UCSD-AML1 (cell line): ENCODE measurements around the gene FAM236A.
"Not testable (repeated sequence)": the region's sequence is repeated elsewhere in the genome, so short reads cannot be mapped to it uniquely, and the experiment has no call there.

Source experiments
- DNase-seq: peaks from one replicate; lab custom pipeline; 2025; ENCODE audit not compliant: unreplicated experiment; lab: John Stamatoyannopoulos, UW

Gene FAM236A

DNA sequence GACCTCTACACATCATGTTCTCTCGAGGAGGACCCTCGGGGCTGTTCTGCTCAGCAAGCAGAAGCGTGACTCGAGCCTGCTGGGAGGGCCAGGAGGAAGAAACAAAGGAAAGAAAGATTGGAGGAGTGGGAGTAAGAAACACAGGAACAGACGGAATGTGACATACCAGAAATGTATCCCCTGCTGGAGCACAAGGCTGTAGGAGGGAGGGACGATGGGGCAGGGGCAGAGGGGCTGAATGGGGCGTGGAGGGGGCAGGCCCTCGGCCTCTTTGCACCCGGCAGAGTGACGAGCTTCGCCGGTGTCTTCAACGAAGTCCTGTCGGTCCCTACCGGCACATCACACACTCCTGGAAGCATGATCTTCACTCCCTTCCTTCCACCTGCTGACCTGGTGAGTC is at the start of gene FAM236A:
FAM236A (plus strand) TSS at position 301 of the 400 bp plus-strand sequence; CDS start at position 358, 57 bp downstream.
- not testable (repeated sequence) for DNase-seq

- DNase-seq: not testable (repeated sequence)
Observed at GRCh38 chrX:72889740-72890139, 48.3 kb upstream of the FAM236A start.

DNA sequence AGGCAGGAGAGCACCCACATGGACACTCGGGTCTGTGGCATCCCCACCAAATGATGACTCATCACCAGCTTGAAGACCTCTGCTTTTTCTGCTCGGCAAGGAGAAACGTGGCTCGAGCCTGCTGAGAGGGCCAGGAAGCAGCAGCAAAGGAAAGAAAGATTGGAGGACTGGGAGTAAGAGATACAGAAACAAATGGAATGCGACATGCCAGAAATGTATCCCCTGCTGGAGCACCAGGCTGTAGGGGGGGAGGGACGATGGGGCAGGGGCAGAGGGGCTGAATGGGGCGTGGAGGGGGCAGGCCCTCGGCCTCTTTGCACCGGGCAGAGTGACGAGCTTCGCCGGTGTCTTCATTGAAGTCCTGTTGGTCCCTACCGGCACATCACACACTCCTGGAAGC is 25.7 kb upstream of the FAM236A start, which contains the start of gene FAM236C:
FAM236C (plus strand) TSS at position 301 of the 400 bp plus-strand sequence. CDS start 100 bp downstream, outside the sequence.
- DNase-seq: not testable (repeated sequence)

GRCh38 chrX:72916096-72916495 is 21.9 kb upstream of the FAM236A start:
- DNase-seq: not testable (repeated sequence)

DNA sequence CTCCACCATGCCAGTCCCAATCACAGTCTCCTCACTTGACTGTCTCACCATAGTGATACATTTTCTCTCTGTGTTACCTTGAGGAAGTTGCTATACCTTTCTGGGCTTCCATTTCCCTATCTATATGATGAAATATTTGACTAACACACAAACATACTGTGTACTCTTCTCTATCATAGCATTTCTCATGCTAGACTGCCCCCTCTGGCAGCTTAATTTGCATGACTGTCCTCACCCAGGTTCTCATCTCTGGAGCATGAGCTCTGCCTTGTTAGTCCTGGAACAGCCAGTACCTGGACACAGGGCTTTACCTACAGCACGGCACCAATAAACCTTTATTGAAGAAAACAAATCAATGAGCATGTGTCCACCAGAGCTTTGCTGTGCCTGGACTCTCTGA is 5.7 kb upstream of the FAM236A start:
- not testable (repeated sequence) for DNase-seq

DNA sequence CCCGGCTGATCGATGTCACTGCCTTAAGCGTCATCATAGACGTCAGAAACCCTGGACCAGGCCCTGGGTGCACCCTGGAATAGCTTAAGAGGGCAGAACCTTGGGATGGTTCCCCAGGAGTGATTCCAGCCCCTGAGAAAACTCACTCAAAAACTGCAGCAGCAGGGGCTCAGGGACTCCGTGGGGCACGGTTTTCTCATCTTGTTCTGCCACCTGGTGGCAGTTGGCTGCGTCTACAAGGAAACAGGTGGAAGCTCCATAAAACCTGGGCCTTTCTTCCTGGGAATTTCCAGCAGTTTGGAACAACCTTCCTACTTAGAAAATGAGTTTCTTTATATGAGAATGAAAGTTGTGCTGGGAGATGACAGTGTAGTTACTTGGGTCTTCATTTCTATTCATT is 1.6 kb upstream of the FAM236A start:
- DNase-seq: not testable (repeated sequence)

GRCh38 chrX:72936882-72937455 is 1.0 kb upstream of the FAM236A start:
- not testable (repeated sequence) for DNase-seq

GRCh38 chrX:72942272-72942671 is 4.3 kb downstream of the FAM236A start:
- not testable (repeated sequence) for DNase-seq

GRCh38 chrX:72943035-72943818 is 5.2 kb downstream of the FAM236A start:
- not testable (repeated sequence) for DNase-seq

DNA sequence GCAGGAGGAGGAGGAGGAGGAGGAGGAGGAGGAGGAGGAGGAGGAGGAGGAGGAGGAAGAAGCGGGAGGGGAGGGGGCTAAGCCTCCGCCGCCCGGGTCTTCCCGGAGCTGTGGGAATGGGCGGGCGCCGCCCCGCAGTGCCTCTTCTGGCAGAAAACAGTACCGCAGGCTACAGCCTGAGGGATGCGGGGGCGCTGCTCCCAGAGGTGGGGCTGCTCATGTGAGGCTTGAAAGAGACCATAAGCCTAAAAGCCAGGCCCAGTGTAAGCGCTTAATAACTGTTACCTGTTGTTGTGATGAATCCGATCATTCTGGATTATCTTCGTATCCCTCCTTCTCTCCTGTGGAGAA is 5.8 kb downstream of the FAM236A start, which contains the start of gene DMRTC1:
DMRTC1 (minus strand) TSS at position 19 of the 351 bp plus-strand sequence. CDS start 68,143 bp downstream, outside the sequence.
- not testable (repeated sequence) for DNase-seq

GRCh38 chrX:72959971-72960370 is 22.0 kb downstream of the FAM236A start:
- DNase-seq: not testable (repeated sequence)

- not testable (repeated sequence) for DNase-seq
Observed at GRCh38 chrX:72971859-72972258, 33.9 kb downstream of the FAM236A start.

GRCh38 chrX:72974885-72975284 is 36.9 kb downstream of the FAM236A start:
- not testable (repeated sequence) for DNase-seq

- DNase-seq: not testable (repeated sequence)
Observed at GRCh38 chrX:72980894-72981469, 43.0 kb downstream of the FAM236A start.
